Stimulated activated naive CD8-positive, alpha-beta T cell treated with anti-CD3 and anti-CD28 coated beads, Interleukin-15, Interleukin-2, amounts not matched to agents 100 ng/mL and 50 ng/mL, for 24 hours (primary cell): ENCODE data around the gene RAP2B.
"Not testable (repeated sequence)": the region's sequence is repeated elsewhere in the genome, so short reads cannot be mapped to it uniquely, and the experiment has no call there.

Experiments used
- H3K27ac Mint-ChIP-seq: one replicate; pipeline ENCODE4 v1.8.0; 2021; ENCODE audit warnings: mild to moderate bottlenecking, mixed read lengths
- H3K27me3 Mint-ChIP-seq: one replicate; pipeline ENCODE4 v1.8.0; 2021; ENCODE audit warnings: mixed read lengths
- H3K36me3 Mint-ChIP-seq: one replicate; pipeline ENCODE4 v1.8.0; 2021; ENCODE audit warnings: low read depth, mixed read lengths
- H3K4me1 Mint-ChIP-seq: one replicate; pipeline ENCODE4 v1.8.0; 2021; ENCODE audit warnings: low read depth, mixed read lengths
- H3K4me3 Mint-ChIP-seq: one replicate; pipeline ENCODE4 v1.8.0; 2021; ENCODE audit warnings: mild to moderate bottlenecking, mixed read lengths
- H3K9me3 Mint-ChIP-seq: one replicate; pipeline ENCODE4 v1.8.0; 2021; ENCODE audit warnings: mixed read lengths

Gene RAP2B

DNA sequence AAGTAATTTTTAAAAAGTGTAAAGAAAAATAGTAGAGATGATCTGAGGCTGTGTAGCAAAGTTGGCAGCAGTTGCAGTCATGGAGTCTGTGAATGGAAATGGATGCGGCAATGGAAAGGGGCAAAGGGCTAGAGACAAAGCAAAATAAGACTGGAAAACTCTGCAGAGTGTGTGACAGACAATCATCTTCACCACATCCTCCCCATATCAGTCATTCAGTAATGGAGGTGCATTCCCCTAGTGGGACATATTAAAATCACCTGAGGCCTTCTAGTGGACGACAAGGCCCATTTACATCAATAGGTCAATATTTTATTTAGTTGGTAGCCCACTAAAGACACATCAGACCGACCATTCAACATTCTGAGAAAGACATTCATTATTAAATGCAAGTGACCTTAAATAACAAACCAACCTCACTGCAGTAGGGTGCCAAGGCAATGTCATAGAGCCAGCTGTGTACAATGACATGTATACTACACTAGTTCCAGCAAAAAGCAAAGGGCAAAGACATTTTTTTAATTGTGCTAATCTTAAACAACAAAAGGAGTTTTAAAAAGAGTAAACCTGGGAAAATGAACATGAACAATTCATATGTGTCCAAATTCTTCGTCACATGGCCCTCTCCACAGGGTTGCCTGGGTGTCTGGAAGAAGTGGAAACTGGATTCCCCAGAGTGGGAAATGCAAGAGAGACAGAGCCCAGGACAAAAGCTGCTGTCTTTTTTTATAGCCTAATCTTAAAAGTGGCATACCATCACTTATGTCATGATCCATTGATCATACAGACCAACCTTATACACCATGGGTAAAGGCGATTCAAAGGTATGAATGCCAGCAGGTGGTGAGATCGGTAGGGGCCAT, 15.6 kb upstream of the RAP2B start:
- Mint-ChIP-seq H3K4me1 (peaks cover 12% of the 10 kb centered on the region), H3K27ac (no peak overlapping the region), H3K36me3 (no peaks in the 10 kb centered on the region), H3K27me3 (no peaks in the 10 kb centered on the region), H3K9me3 (peaks cover 5% of the 10 kb centered on the region), H3K4me3 (no peak overlapping the region)

DNA sequence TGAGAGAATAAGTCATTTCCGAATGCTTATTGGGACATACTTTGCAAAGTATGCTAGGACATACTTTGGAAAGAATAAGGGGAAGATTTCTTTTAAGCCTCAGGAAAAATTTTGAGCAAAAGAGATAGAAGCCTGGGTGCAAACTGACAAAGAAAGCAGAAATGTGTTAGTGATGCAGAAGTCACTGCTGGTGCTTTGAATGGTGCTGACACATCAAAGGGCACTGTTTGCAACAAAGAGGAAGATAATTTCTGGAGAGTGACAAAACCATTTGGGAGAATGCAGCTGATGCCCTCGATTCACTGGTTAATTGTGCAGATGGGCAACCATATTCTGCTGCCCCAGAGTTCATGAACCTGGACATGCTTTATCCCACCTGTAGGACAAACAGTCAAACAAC, 11.0 kb upstream of the RAP2B start:
- Mint-ChIP-seq H3K36me3 (no peaks in the 10 kb centered on the region), H3K9me3 (peaks cover 5% of the 10 kb centered on the region), H3K27ac (no peak overlapping the region), H3K4me1 (peaks cover 4% of the 10 kb centered on the region), H3K4me3 (no peak overlapping the region), H3K27me3 (no peaks in the 10 kb centered on the region)

DNA sequence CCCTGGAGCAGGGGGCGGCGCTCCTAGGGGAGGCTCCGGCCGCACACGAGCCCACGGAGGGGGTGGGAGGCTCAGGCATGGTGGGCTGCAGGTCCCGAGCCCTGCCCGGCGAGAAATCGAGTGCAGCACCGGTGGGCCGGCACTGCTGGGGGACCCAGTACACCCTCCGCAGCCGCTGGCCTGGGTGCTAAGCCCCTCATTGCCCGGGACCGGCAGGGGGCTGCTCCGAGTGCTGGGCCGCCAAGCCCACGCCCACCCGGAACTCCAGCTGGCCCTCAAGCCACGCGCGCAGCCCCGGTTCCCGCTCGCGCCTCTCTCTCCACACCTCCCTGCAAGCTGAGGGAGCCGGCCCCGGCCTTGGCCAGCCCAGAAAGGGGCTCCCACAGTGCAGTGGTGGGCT, 6.2 kb upstream of the RAP2B start:
- not testable (repeated sequence) for H3K36me3 Mint-ChIP-seq, H3K4me1 Mint-ChIP-seq, H3K9me3 Mint-ChIP-seq

DNA sequence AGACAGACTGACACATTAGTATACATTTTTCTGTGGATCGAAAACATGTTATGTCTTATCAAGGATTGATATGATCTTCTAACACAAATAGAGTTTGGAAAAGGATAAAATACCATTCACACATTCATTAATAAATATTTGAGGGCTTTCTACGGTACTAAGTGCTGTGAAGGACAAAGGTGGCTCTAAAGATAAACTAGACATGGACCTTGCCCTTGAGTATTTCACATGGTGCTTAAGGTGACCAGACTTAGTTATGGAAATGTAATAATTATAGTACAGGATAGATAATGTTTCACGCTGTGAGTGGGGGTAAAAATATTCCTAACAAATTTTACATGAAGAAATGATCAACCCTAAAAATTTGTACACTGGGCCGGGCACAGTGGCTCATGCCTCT, 3.8 kb upstream of the RAP2B start:
- no peaks in the 10 kb centered on the region for H3K36me3 Mint-ChIP-seq
- no peaks in the 10 kb centered on the region for H3K9me3 Mint-ChIP-seq
- no peak overlapping the region for H3K4me3 Mint-ChIP-seq
- no peak overlapping the region for H3K27ac Mint-ChIP-seq
- no peaks in the 10 kb centered on the region for H3K27me3 Mint-ChIP-seq
- peaks cover 8% of the 10 kb centered on the region for H3K4me1 Mint-ChIP-seq

More for the DNA sequence above, 6.2 kb upstream of the RAP2B start:
- not testable (repeated sequence) for H3K27ac Mint-ChIP-seq, H3K4me3 Mint-ChIP-seq, H3K27me3 Mint-ChIP-seq

DNA sequence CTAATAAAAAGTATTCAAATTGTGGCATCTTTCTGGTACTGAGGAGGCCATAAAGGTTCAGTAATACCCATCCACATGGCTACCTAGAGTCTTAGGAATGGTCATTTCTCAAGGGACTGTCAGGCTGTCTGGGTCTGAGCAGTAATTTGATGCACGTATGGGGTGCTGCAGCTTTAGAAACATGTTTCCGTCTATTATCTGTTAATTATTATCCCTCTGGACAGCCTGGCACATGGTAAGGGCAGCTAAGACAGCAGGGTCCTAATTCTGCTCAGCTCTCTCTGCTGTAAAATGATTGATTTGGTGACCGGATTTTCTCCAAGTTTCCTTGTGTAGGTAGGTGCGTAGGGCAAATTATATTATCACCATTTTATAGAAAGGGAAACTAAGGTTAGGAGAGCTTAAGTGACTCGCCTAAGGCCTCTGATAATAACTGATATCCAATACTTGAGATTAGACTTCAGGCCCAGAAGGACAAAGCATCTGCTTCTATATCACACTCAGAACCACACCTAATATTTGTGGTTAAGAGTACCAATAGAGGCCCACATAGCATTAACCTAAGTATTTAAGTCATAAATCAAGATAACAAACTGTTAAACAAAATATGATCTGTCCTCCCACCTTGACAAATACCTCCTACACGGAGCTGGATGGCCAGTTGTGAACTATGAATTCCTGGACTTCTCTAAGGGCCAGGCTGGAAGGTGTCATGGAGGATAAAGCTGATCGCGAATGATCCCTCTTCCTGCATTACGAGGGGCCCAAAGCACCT, 2.9 kb upstream of the RAP2B start:
- Mint-ChIP-seq H3K27me3 (no peaks in the 10 kb centered on the region), H3K9me3 (no peaks in the 10 kb centered on the region), H3K4me3 (peak overlapping the region; percentile 95), H3K27ac (no peak overlapping the region), H3K36me3 (peaks cover 6% of the 10 kb centered on the region), H3K4me1 (peaks cover 17% of the 10 kb centered on the region)

DNA sequence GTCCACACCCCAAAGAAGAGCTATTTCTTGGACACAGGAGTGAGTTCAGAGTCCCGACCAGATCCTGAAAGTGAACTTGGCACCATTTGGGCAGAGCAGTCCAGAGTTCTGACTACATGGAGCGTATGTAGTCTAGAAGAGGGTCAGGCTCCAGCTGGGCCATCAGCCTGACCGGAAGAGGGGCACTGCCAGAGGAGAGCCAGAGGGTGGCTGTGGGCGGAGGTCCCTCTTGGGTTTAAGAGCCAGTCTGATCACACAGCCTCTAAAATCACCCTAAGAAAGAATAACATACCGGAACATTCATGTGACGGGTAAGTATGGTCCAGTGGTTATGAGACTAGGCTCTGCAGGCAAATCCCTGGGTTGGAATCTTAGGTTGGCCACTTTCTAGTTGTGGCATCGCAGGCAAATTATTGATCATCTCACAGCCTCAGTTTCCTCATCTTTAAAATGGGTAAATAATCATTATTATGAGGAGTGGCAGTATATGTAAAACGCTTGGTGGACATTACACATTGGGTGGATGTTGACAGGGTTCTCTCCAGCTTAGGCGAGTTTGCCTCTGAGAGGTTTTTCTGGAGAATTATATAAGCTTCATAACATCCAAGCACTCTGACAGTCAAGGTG, 2.1 kb upstream of the RAP2B start:
- Mint-ChIP-seq H3K4me1 (peaks cover 25% of the 10 kb centered on the region), H3K4me3 (peak overlapping the region; percentile 95), H3K27ac (peak overlapping the region; percentile 94), H3K9me3 (no peaks in the 10 kb centered on the region), H3K36me3 (peaks cover 13% of the 10 kb centered on the region), H3K27me3 (no peaks in the 10 kb centered on the region)

DNA sequence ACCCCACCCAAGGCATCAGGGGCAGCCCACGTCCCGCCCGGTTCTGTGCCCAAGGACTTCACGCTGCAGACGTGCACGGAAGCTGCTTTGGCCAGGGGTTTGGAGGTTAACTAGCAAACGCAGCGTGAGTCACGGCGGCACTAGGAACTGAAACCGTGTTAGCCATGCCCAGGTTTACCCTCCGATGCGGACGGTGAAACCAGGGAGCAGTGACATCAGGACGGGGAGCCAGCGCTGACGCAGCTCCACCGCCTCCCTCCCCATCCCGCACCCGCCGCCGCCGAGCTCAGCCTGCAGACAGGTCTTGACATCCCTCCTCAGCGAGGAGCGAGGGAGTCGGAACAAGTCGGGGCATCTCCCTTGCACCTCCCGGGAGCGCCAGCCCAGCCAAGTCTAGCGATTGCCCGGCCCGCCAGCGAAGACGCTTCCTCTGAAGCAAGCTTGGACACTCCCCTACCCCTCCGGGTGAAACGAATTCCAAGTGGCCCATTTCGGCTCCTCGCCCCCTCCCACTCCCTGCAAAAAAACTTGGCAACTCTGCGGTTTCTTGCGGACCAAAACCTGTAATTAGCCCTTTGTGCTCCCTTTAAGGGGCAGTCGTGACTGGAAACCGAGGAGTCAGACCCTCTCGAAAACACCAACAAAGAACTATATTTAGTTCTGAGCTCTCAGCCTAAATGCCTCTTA, 1.4 kb upstream of the RAP2B start:
- Mint-ChIP-seq H3K27ac (peak overlapping the region; percentile 94), H3K4me3 (peak overlapping the region; percentile 95), H3K9me3 (no peaks in the 10 kb centered on the region), H3K4me1 (peaks cover 32% of the 10 kb centered on the region), H3K27me3 (no peaks in the 10 kb centered on the region), H3K36me3 (peaks cover 19% of the 10 kb centered on the region)

DNA sequence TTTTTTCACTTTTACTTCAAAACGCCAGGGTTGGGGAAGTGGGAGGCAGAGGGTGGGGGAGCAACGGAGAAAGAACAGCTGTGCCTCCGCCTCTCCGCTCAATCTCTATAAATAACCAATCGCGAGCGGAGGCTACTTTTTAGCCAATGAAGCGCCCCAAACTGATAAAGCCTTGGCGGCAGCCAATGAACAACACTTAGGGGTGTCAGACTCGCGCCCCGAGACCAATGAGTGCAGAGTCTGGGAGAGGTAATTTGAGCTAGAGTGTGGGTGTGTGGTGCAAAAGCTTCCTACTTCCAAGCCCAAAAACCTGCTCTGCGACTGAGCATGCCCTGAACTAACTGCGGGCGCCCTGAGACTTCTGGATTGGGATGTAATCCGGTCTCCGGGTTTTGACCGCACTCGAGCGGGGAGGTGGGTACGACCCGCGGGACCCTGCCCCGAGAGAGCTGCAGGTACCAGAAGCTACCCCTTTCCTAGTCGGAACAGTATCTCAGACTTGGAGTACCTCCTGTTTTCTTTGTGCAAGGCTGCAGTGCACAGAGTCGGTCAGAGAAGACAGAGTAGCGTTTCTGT, 800 bp upstream of the RAP2B start:
- peak overlapping the region; percentile 94 for H3K27ac Mint-ChIP-seq
- peaks cover 22% of the 10 kb centered on the region for H3K36me3 Mint-ChIP-seq
- H3K27me3 Mint-ChIP-seq, result no peaks in the 10 kb centered on the region
- no peaks in the 10 kb centered on the region for H3K9me3 Mint-ChIP-seq
- peaks cover 38% of the 10 kb centered on the region for H3K4me1 Mint-ChIP-seq
- H3K4me3 Mint-ChIP-seq, result peak overlapping the region; percentile 95

DNA sequence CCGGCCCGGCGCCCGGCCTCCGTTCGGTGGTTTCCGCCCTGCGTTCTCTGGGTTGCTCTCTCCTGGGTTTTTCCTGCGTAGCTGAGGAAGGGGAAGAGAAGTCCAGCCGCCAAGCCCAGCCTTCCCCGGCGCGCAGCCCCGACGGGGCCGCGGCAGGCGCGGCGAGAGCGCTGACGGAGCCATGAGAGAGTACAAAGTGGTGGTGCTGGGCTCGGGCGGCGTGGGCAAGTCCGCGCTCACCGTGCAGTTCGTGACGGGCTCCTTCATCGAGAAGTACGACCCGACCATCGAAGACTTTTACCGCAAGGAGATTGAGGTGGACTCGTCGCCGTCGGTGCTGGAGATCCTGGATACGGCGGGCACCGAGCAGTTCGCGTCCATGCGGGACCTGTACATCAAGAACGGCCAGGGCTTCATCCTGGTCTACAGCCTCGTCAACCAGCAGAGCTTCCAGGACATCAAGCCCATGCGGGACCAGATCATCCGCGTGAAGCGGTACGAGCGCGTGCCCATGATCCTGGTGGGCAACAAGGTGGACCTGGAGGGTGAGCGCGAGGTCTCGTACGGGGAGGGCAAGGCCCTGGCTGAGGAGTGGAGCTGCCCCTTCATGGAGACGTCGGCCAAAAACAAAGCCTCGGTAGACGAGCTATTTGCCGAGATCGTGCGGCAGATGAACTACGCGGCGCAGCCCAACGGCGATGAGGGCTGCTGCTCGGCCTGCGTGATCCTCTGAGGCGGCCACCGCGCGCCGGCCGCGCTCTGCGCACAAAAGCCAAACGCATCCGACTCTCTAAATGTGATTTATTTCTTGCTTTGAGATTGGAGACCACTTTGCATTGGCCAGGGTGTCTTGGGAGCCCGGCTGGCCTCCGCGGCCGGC, 727 bp downstream of the RAP2B start:
- Mint-ChIP-seq H3K4me3 (peak overlapping the region; percentile 95), H3K36me3 (peaks cover 28% of the 10 kb centered on the region), H3K27ac (peak overlapping the region; percentile 88), H3K9me3 (no peaks in the 10 kb centered on the region), H3K4me1 (peaks cover 52% of the 10 kb centered on the region), H3K27me3 (no peaks in the 10 kb centered on the region)

DNA sequence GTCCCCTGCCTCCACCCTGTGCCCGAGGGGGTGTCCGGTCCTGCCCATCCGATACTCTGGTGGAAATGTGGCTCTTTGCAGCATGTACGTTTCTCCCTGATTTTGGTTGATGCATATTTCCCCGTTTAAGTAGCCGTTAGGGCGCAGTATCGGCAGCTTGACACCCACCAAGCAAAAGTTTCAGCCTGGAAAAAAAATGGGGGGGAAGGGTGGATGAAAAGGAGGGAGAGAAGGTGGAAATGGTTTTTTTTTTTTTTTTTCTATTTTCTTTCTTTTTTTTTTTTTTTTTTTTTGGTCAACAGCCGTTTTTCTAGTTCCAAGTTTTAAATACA, 1.3 kb downstream of the RAP2B start:
- Mint-ChIP-seq H3K9me3 (no peaks in the 10 kb centered on the region), H3K4me3 (peak overlapping the region; percentile 95), H3K27me3 (no peaks in the 10 kb centered on the region), H3K4me1 (peaks cover 57% of the 10 kb centered on the region), H3K27ac (peak overlapping the region; percentile 88), H3K36me3 (peaks cover 28% of the 10 kb centered on the region)

DNA sequence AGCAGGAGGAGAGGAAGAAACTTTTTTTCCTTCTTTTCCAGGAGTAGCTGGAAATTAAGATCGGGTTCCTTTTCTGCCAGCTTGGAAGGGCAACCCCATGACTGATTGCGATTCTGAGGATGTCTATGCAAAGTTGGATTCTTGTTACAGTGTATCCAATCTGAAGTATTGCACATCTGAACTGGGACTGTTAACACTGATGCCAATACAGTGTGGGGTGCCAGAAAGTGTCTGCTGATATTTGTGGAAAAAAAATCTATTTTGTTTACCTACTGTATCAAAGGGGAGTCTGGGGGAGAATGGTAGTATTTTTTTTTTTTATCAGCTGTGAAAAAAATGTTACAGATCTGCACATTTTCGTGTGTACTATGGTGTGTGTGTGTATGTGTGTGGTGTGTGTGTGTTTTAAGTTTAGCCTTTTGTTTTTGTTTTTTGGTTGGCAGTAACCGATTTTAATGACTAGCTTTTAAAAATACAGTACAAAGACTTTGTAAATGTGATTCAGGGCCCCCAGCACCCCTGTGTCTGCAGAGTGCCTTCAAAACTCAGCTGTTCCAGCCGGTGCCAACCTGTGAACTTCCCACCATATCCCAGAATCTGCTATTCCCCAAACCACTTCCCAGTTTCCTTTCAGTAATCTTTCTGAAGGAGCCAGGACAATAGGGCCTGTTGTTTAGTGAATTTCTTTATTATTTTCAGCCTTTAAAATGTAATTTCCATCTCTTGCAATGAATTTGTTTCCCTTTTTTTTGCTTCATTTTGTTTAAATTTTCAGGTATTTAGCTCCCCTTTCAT, 1.9 kb downstream of the RAP2B start:
- Mint-ChIP-seq H3K36me3 (peaks cover 33% of the 10 kb centered on the region), H3K4me3 (peak overlapping the region; percentile 95), H3K4me1 (peaks cover 57% of the 10 kb centered on the region), H3K27me3 (no peaks in the 10 kb centered on the region), H3K27ac (peak overlapping the region; percentile 88), H3K9me3 (no peaks in the 10 kb centered on the region)

DNA sequence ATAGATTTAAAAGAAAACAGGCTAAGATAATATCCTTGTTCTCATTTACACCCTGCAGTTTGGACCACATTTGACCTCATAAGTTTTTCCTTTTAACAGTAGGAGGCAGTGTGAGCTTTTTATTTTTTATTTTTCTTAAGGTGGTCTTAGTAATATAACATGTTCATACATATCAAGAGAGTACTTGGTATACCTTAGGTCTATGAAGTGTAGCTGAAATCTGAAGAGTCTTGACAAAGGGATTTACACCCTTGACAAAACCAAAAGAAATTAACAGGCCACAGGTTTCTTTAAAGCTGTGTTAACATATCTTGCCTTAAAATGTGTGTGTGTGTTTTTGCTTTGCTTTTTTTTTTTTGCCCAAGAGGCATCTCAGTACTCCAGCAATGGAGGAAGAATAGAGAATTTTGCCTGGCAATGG, 3.2 kb downstream of the RAP2B start:
- H3K9me3 Mint-ChIP-seq, result no peaks in the 10 kb centered on the region
- peaks cover 55% of the 10 kb centered on the region for H3K4me1 Mint-ChIP-seq
- peak overlapping the region; percentile 95 for H3K4me3 Mint-ChIP-seq
- H3K27me3 Mint-ChIP-seq, result no peaks in the 10 kb centered on the region
- H3K36me3 Mint-ChIP-seq, result peaks cover 37% of the 10 kb centered on the region
- H3K27ac Mint-ChIP-seq, result peak overlapping the region; percentile 47

DNA sequence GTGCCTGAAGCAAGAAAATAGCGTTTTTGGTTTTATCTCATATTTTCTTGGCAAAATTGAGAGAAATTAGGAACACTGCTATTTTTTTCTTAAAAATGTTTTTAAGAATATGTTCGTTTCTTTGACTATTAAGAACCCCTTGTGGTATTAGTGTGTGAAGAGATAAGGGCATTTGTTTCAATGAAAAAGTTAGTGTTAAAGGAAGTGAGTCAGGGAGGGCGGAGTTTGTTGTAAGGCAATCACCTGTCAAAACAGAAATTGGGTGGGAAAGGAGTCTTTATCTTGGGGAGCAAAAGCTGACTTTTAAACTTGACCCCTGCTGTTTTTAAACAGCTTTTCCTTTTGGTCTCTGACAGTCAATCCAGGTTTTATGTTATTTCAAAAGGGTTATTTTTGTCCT, 4.2 kb downstream of the RAP2B start:
- H3K4me1 Mint-ChIP-seq, result peaks cover 55% of the 10 kb centered on the region
- no peaks in the 10 kb centered on the region for H3K27me3 Mint-ChIP-seq
- peak overlapping the region; percentile 2 for H3K27ac Mint-ChIP-seq
- H3K9me3 Mint-ChIP-seq, result no peaks in the 10 kb centered on the region
- peak overlapping the region; percentile 95 for H3K4me3 Mint-ChIP-seq
- H3K36me3 Mint-ChIP-seq, result peaks cover 37% of the 10 kb centered on the region
